WTC11 (cell line): ENCODE data around the gene IMPDH1.

Source experiments
- CTCF ChIP-seq: fragments of 200-600 bp; IDR thresholded peaks from 2 replicates; pipeline ENCODE4 v1.8.0; 2022; ENCODE audit warnings: antibody characterized with exemption
- SMAD4 ChIP-seq: sonication (generic); formaldehyde crosslinking; IDR thresholded peaks from 2 replicates; pipeline ENCODE4 v1.8.0; 2022; ENCODE audit warnings: mild to moderate bottlenecking, missing genetic modification reagents
- STAT6 ChIP-seq: sonication (generic); formaldehyde crosslinking; conservative IDR thresholded peaks from 2 replicates; pipeline ENCODE4 v1.8.1; 2023; ENCODE audit warnings: mild to moderate bottlenecking, low read depth, missing genetic modification reagents, moderate library complexity
- ZNF416 ChIP-seq: fragments of 250-450 bp; sonication (Bioruptor Pico); IDR thresholded peaks from 2 replicates; pipeline ENCODE4 v1.9.0; 2021; ENCODE audit warnings: mild to moderate bottlenecking, inconsistent platforms

DNA sequence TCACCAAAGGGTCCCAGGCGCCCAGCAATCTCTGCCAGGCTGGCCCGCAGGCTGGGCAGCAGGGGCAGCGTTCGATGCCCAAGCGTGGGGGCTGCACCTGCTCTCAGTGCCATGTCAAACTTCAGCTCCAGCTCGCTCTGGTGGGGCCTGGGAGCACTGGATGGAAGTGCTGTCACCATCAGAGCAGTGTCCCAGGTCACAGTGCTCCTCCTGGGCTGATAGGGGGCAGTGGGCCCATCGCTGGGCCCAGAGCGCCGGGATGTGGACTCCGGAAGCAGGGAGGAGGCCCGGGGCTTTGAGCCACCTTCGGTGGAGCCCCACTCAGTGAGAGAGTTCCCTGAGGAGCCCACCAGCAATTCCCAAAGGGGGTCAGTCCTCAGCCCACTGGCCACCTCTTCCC lies 50.4 kb downstream of the IMPDH1 start:
- TF ChIP-seq CTCF (no peak), ZNF416 (CRISPR knock-in tag) (no peak), SMAD4 (CRISPR knock-in tag) (no peak), STAT6 (no peak)
